Osteoblast (primary cell): ENCODE data around the gene LRRN3. TPM values are rescaled to one million over a fixed set of nuclear protein-coding genes. Genes with fewer than 3 reads are reported as not detected.
A peak's percentile ranks its signal among the peaks of the same experiment; 100 is the strongest.

Source experiments
- DNase-seq: peaks from one replicate; pipeline ENCODE4 v3.0.0; 2011; ENCODE audit warnings: low spot score, mixed read lengths; ENCODE audit not compliant: insufficient read length; ENCODE audit errors: missing footprints
- H2AFZ ChIP-seq: 2 replicates; pipeline ENCODE4 v1.6.0; 2011; ENCODE audit warnings: mild to moderate bottlenecking, low read length
- H3K27ac ChIP-seq: 2 replicates; pipeline ENCODE4 v1.5.1; 2011; ENCODE audit warnings: mild to moderate bottlenecking, low read depth, low read length, moderate library complexity
- H3K27me3 ChIP-seq: 2 replicates; pipeline ENCODE4 v1.6.0; 2012; ENCODE audit warnings: mild to moderate bottlenecking, control low read depth, inconsistent platforms, low read length, moderate library complexity; ENCODE audit not compliant: insufficient read depth
- H3K36me3 ChIP-seq: 2 replicates; pipeline ENCODE4 v1.5.1; 2011; ENCODE audit warnings: mild to moderate bottlenecking, low read length, control low read depth, moderate library complexity; ENCODE audit not compliant: insufficient read depth
- H3K4me1 ChIP-seq: 2 replicates; pipeline ENCODE4 v1.5.1; 2011; ENCODE audit warnings: mild to moderate bottlenecking, low read length, control low read depth, moderate library complexity; ENCODE audit not compliant: insufficient read depth
- H3K4me2 ChIP-seq: 2 replicates; pipeline ENCODE4 v1.6.0; 2011; ENCODE audit warnings: mild to moderate bottlenecking, low read length; ENCODE audit not compliant: insufficient read depth
- H3K4me3 ChIP-seq: fragments of 200-600 bp; sonication (generic); 3 replicates; pipeline ENCODE4 v1.5.1; 2012; ENCODE audit warnings: mild to moderate bottlenecking, low read length, inconsistent platforms; ENCODE audit not compliant: insufficient read depth
- H3K79me2 ChIP-seq: 2 replicates; pipeline ENCODE4 v1.6.0; 2012; ENCODE audit warnings: mild to moderate bottlenecking, low read length, control low read depth, inconsistent platforms; ENCODE audit not compliant: insufficient read depth
- H3K9me3 ChIP-seq: 2 replicates; pipeline ENCODE4 v1.5.1; 2011; ENCODE audit warnings: low read depth, low read length, control low read depth
- H4K20me1 ChIP-seq: 2 replicates; pipeline ENCODE4 v1.6.0; 2012; ENCODE audit warnings: mild to moderate bottlenecking, low read length, control low read depth; ENCODE audit not compliant: insufficient read depth
- CTCF ChIP-seq: IDR thresholded peaks from 2 replicates; pipeline ENCODE4 v1.5.1; 2011; ENCODE audit warnings: mild to moderate bottlenecking, low read depth, low read length, moderate library complexity; ENCODE audit errors: extremely low read depth
- total RNA-seq: library from RNA; depleted of rRNA; stranded (reverse); fragments of >200 nt; gene quantifications from 2 replicates; pipeline ENCODE4 v1.2.3, GENCODE V29; 2012

LRRN3 gene
- total RNA-seq, 1 donor, result 2.2 TPM

- no peaks in the 10 kb centered on the region for H4K20me1 ChIP-seq
- no peak overlapping the region for H3K4me3 ChIP-seq
- no peak overlapping the region for H2AFZ ChIP-seq
- H3K27ac ChIP-seq, result no peak overlapping the region
- H3K4me1 ChIP-seq, result no peaks in the 10 kb centered on the region
- no peak for DNase-seq
- no peaks in the 10 kb centered on the region for H3K27me3 ChIP-seq
- H3K79me2 ChIP-seq, result no peaks in the 10 kb centered on the region
- no peaks in the 10 kb centered on the region for H3K36me3 ChIP-seq
- H3K9me3 ChIP-seq, result no peaks in the 10 kb centered on the region
- no peak overlapping the region for H3K4me2 ChIP-seq
- no peak for TF ChIP-seq CTCF
Measured at GRCh38 chr7:111146136-111146535, 55.2 kb downstream of the LRRN3 start.

- Histone ChIP-seq H4K20me1 (no peaks in the 10 kb centered on the region), H3K36me3 (no peaks in the 10 kb centered on the region), H3K79me2 (no peaks in the 10 kb centered on the region), H3K4me1 (no peaks in the 10 kb centered on the region), H2AFZ (no peak overlapping the region), H3K4me3 (no peak overlapping the region), H3K9me3 (no peaks in the 10 kb centered on the region), H3K27ac (no peak overlapping the region), H3K27me3 (no peaks in the 10 kb centered on the region), H3K4me2 (no peak overlapping the region)
- TF ChIP-seq CTCF, result no peak
- no peak for DNase-seq
Measured at GRCh38 chr7:111147708-111148533, 57.0 kb downstream of the LRRN3 start.

- no peak overlapping the region for H2AFZ ChIP-seq
- no peak overlapping the region for H3K4me3 ChIP-seq
- H3K9me3 ChIP-seq, result no peaks in the 10 kb centered on the region
- no peaks in the 10 kb centered on the region for H3K4me1 ChIP-seq
- no peak for TF ChIP-seq CTCF
- no peaks in the 10 kb centered on the region for H3K36me3 ChIP-seq
- no peak overlapping the region for H3K27ac ChIP-seq
- DNase-seq, result no peak
- H3K27me3 ChIP-seq, result no peaks in the 10 kb centered on the region
- no peaks in the 10 kb centered on the region for H4K20me1 ChIP-seq
- H3K4me2 ChIP-seq, result no peak overlapping the region
- no peaks in the 10 kb centered on the region for H3K79me2 ChIP-seq
Measured at GRCh38 chr7:111150709-111151108, 59.8 kb downstream of the LRRN3 start.

- Histone ChIP-seq H3K4me2 (peak overlapping the region; percentile 15), H4K20me1 (no peaks in the 10 kb centered on the region), H3K4me3 (no peak overlapping the region), H3K4me1 (peaks cover 12% of the 10 kb centered on the region), H3K27me3 (no peaks in the 10 kb centered on the region), H3K9me3 (no peaks in the 10 kb centered on the region), H2AFZ (no peak overlapping the region), H3K79me2 (no peaks in the 10 kb centered on the region), H3K36me3 (no peaks in the 10 kb centered on the region), H3K27ac (peak overlapping the region; percentile 27)
- TF ChIP-seq CTCF, result no peak
- DNase-seq, result peak; percentile 51
Measured at GRCh38 chr7:111159426-111159825, 68.5 kb downstream of the LRRN3 start.
